B cell (primary cell): ENCODE results near the gene PDCD1LG2. TPM values are rescaled to one million over a fixed set of nuclear protein-coding genes. Genes with fewer than 3 reads are reported as not detected.

Experiments used
- ATAC-seq: fragments of 200-7000 bp; cut with Tn5 transposase; one replicate; pipeline ENCODE4 v1.10.0; 2021; ENCODE audit warnings: low read depth, mild to moderate bottlenecking, moderate number of reproducible peaks, moderate library complexity
- CTCF ChIA-PET: fragments of 350-600 bp; sonication (Branson Sonifier 250); formaldehyde crosslinking; loops from one replicate; lab custom pipeline; 2021; ENCODE audit warnings: antibody characterized with exemption, inconsistent platforms; lab: Charles Lee
- POLR2A ChIA-PET: fragments of 350-600 bp; sonication (Branson Sonifier 250); formaldehyde crosslinking; loops from one replicate; lab custom pipeline; 2021; ENCODE audit warnings: antibody characterized with exemption; lab: Charles Lee
- DNase-seq: peaks from one replicate; pipeline ENCODE4 v3.0.0; 2013
- H2AFZ ChIP-seq: 2 replicates; pipeline ENCODE4 v1.6.1; 2012; ENCODE audit warnings: mild to moderate bottlenecking, low read depth, low read length; ENCODE audit not compliant: insufficient read depth, poor library complexity, severe bottlenecking
- H3K27ac ChIP-seq, 2 donors: 1 replicate in 1 of 2; 2 replicates in 1 of 2; pipeline ENCODE4 v1.5.1; 2012 to 2013; ENCODE audit warnings: low read length in 2 of 2, mild to moderate bottlenecking in 2 of 2, moderate library complexity in 1 of 2
- H3K27me3 ChIP-seq, 4 experiments: fragments of 200-600 bp in 1 of 4; sonication (generic) in 1 of 4; replicated peaks in 1 of 4; 1 replicate in 2 of 4; 2 replicates in 2 of 4; pipeline versions ENCODE4 v1.6.1 to v1.7.0; 2013 to 2016; ENCODE audit warnings: low read length in 3 of 4, mild to moderate bottlenecking in 2 of 4, mixed read lengths in 1 of 4, moderate library complexity in 1 of 4; ENCODE audit not compliant: insufficient read depth in 4 of 4, control insufficient read depth in 3 of 4; ENCODE audit errors: control extremely low read depth in 1 of 4
- H3K36me3 ChIP-seq, 2 experiments: replicated peaks in 1 of 2; 1 replicate in 1 of 2; 2 replicates in 1 of 2; pipeline versions ENCODE4 v1.6.1 to v1.7.1; 2013; ENCODE audit warnings: low read length in 1 of 2; ENCODE audit not compliant: insufficient read depth in 2 of 2, control insufficient read depth in 1 of 2; ENCODE audit errors: control extremely low read depth in 1 of 2, extremely low read depth in 1 of 2
- H3K4me1 ChIP-seq, 2 donors: fragments of 200-600 bp in 1 of 2; sonication (generic) in 1 of 2; 1 replicate in 1 of 2; 2 replicates in 1 of 2; pipeline versions ENCODE4 v1.5.1 to v1.6.1; 2013 to 2017; ENCODE audit warnings: low read length in 2 of 2; ENCODE audit not compliant: control insufficient read depth in 2 of 2, insufficient read depth in 2 of 2
- H3K4me2 ChIP-seq: replicated peaks from 2 replicates; pipeline ENCODE3; 2012; ENCODE audit warnings: mild to moderate bottlenecking, low read depth, low read length; ENCODE audit not compliant: poor library complexity, severe bottlenecking
- H3K4me3 ChIP-seq, 5 experiments: fragments of 200-600 bp in 1 of 5; sonication (generic) in 1 of 5; 1 replicate in 3 of 5; 2 replicates in 2 of 5; pipeline versions ENCODE4 v1.5.1 to v1.7.0; 2011 to 2016; ENCODE audit warnings: low read length in 4 of 5, mild to moderate bottlenecking in 4 of 5, low read depth in 2 of 5, control low read depth in 1 of 5, moderate library complexity in 1 of 5; ENCODE audit not compliant: insufficient read depth in 1 of 5; ENCODE audit errors: control extremely low read depth in 1 of 5, extremely low read depth in 1 of 5
- H3K79me2 ChIP-seq: fragments of 200-600 bp; sonication (generic); one replicate; pipeline ENCODE4 v1.6.0; 2016; ENCODE audit warnings: low read length; ENCODE audit not compliant: control insufficient read depth, insufficient read depth
- H3K9ac ChIP-seq: fragments of 200-600 bp; sonication (generic); 2 replicates; pipeline ENCODE4 v1.6.1; 2017; ENCODE audit warnings: mild to moderate bottlenecking, low read length, moderate library complexity
- H3K9me3 ChIP-seq, 3 donors: one replicate each; pipeline versions ENCODE4 v1.6.1 to v1.7.1; 2013; ENCODE audit warnings: low read length in 2 of 3; ENCODE audit not compliant: control insufficient read depth in 2 of 3, insufficient read depth in 1 of 3; ENCODE audit errors: control extremely low read depth in 1 of 3
- H4K20me1 ChIP-seq: 2 replicates; pipeline ENCODE4 v1.6.0; 2012; ENCODE audit warnings: mild to moderate bottlenecking, low read length; ENCODE audit not compliant: insufficient read depth, control insufficient read depth, poor library complexity, severe bottlenecking
- H3K27ac Mint-ChIP-seq: one replicate; pipeline ENCODE4 v1.8.0; 2021; ENCODE audit warnings: mixed read lengths
- H3K27me3 Mint-ChIP-seq: one replicate; pipeline ENCODE4 v1.8.0; 2021; ENCODE audit warnings: mixed read lengths
- H3K4me1 Mint-ChIP-seq: one replicate; pipeline ENCODE4 v1.8.0; 2021; ENCODE audit warnings: mixed read lengths
- H3K4me3 Mint-ChIP-seq: one replicate; pipeline ENCODE4 v1.8.0; 2021; ENCODE audit warnings: mixed read lengths
- H3K9me3 Mint-ChIP-seq: one replicate; pipeline ENCODE4 v1.8.0; 2022; ENCODE audit warnings: mixed read lengths; ENCODE audit not compliant: insufficient read depth
- EZH2 ChIP-seq: IDR thresholded peaks from 2 replicates; pipeline ENCODE4 v1.6.1; 2012; ENCODE audit warnings: borderline replicate concordance, low read depth, mild to moderate bottlenecking, moderate library complexity, low read length; ENCODE audit not compliant: insufficient read depth, poor library complexity, severe bottlenecking
- WGBS: methylation state at CpG from one replicate; pipeline ENCODE4 v1.1.5; 2013; ENCODE audit warnings: missing lambda C conversion rate; ENCODE audit not compliant: insufficient coverage; 5-methylcytosine and 5-hydroxymethylcytosine counted together
- intact Hi-C: fragments of 100-400 bp; cut with micrococcal nuclease; formaldehyde crosslinking; loops from one replicate; pipeline ENCODE4 v1.10.0; 2022
- polyA plus RNA-seq: library from polyadenylated mRNA; depleted of rRNA; stranded (reverse); fragments of >200 nt; gene quantifications from 2 replicates; pipeline ENCODE4 v1.2.3, GENCODE V29; 2012
- total RNA-seq, 2 donors: library from RNA; stranded (reverse); fragments of 120-200 nt in 1 of 2; gene quantifications; 1 replicate in 1 of 2; 2 replicates in 1 of 2; pipeline versions ENCODE4 v1.2.3 to v1.2.4, GENCODE V29; 2013 to 2022
- TF ChIP-seq, protein P1 (sequence below): fragments of 200-600 bp; IDR thresholded peaks from one replicate; pipeline ENCODE4 v1.8.0; 2022; ENCODE audit warnings: antibody characterized with exemption, mild to moderate bottlenecking

PDCD1LG2 gene
- total and polyA plus RNA-seq, 2 donors (not counting 1 experiment from before 2014, with no cell fraction given): 0.67 TPM; not detected in 1

DNA sequence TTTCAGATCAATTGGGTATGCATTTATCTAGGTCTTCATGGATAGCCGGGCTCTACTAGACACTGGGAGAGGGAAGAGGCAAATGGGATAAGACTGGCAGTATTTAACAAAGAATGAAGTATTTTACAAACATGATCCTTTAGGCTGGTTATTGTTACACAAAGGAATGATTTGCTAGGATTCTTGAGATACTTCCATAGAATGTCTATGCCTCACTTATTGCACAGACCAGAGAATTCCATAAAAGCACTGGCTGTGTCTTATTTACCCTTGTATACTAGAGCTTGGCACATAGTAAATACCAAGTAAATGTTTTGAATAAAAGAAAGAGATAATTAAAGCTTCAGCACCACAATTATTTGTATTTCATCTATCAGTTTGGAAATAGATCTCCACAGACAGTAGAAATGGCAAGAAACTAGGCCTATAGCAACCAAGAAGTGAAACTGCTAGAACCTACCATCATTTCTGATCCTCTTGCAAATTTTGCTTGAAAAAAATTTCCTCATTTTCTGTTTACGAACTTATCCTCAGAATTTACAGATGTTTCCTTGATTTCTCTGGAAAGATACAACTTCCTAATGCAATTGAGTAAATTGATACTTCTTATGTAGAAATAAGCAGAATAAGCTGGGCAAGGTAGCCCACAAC is 3.8 kb downstream of the PDCD1LG2 start:
- intact Hi-C loops: loop anchor here (5.0 kb wide), 2 partner anchors 62 to 78 kb away; partner anchors contain the start of gene CD274
- no CpG with 5 or more reads among the region's 2 CpGs for WGBS
- no peak for DNase-seq

More for the DNA sequence above, 3.8 kb downstream of the PDCD1LG2 start:
- H3K4me3 Mint-ChIP-seq: no peak overlapping the region
- H4K20me1 ChIP-seq: no peaks in the 10 kb centered on the region
- TF ChIP-seq EZH2: no peak
- TF ChIP-seq, protein P1, sequence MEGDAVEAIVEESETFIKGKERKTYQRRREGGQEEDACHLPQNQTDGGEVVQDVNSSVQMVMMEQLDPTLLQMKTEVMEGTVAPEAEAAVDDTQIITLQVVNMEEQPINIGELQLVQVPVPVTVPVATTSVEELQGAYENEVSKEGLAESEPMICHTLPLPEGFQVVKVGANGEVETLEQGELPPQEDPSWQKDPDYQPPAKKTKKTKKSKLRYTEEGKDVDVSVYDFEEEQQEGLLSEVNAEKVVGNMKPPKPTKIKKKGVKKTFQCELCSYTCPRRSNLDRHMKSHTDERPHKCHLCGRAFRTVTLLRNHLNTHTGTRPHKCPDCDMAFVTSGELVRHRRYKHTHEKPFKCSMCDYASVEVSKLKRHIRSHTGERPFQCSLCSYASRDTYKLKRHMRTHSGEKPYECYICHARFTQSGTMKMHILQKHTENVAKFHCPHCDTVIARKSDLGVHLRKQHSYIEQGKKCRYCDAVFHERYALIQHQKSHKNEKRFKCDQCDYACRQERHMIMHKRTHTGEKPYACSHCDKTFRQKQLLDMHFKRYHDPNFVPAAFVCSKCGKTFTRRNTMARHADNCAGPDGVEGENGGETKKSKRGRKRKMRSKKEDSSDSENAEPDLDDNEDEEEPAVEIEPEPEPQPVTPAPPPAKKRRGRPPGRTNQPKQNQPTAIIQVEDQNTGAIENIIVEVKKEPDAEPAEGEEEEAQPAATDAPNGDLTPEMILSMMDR: no peak
- H3K9ac ChIP-seq: no peak overlapping the region
- peaks cover 0 to 7% (median 0%) of the 10 kb centered on the region in 4 experiments for H3K27me3 ChIP-seq
- H2AFZ ChIP-seq: no peak overlapping the region
- H3K4me1 ChIP-seq: peaks cover 30 to 37% of the 10 kb centered on the region in 2 donors
- H3K4me1 Mint-ChIP-seq: peaks cover 53% of the 10 kb centered on the region
- no peak overlapping the region for H3K4me2 ChIP-seq
- ChIA-PET POLR2A (no interaction called here), CTCF (interaction anchor here (0.6 to 0.7 kb wide), 2 partner anchors 54 to 244 kb away, joined by 3 read pairs; no protein-coding TSS in a partner anchor)
- H3K4me3 ChIP-seq: no peak overlapping the region
- H3K27ac Mint-ChIP-seq: no peak overlapping the region
- H3K36me3 ChIP-seq: no peaks in the 10 kb centered on the region
- H3K79me2 ChIP-seq: no peaks in the 10 kb centered on the region
- no peaks in the 10 kb centered on the region for H3K9me3 Mint-ChIP-seq
- no peak overlapping the region for H3K27ac ChIP-seq
- no peaks in the 10 kb centered on the region for H3K9me3 ChIP-seq
- H3K27me3 Mint-ChIP-seq: no peaks in the 10 kb centered on the region
- ATAC-seq: no peak
